Inflammatory macrophage (primary cell): Measurements from ENCODE around the gene EYS.
"Not testable (repeated sequence)": the region's sequence is repeated elsewhere in the genome, so short reads cannot be mapped to it uniquely, and the experiment has no call there.

ENCODE experiments used
- DNase-seq, 2 donors: peaks; one replicate each; pipeline ENCODE4 v3.0.0-alpha.2; 2020 to 2022

EYS gene

DNA sequence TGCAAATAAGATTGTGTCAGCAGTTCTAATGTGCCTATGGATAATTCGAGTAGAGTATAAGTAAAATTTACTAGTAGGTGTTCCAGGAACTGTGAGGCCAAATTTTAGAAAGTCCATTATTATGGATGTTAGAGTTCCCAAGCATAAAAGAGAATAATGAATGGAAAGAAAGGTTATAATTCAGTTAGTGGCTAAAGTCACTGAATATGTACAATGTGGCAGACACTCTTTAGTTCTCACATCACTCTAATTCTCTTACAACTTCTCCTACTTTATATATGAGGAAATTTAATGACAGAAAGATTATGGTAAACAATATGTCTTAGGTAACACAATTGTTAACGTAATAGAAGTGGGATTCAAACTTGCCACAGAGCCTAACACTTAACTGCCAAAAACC lies 75.3 kb downstream of the EYS start:
- no peak for DNase-seq

- not testable (repeated sequence) for DNase-seq
These were observed 79.5 kb downstream of the EYS start for GRCh38 chr6:65627434-65627999.

DNA sequence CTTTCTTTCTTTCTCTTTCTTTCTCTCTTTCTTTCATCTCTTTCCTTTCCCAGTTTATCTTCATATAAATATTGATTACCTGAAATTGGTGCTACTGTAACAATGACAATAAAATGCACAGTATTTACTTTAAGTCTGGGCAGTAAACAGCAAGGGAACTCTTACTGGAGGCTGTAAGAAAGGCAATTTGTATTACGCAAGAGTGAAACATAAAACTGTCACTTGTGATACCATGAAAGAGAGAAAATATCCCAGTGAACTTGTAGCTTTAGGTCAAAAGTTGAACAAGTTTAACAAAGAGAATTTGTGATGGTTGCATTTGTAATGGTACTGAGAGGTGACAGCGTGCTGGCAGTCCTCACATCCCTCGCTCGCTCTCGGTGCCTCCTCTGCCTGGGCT lies 80.0 kb downstream of the EYS start:
- DNase-seq: no peak

DNA sequence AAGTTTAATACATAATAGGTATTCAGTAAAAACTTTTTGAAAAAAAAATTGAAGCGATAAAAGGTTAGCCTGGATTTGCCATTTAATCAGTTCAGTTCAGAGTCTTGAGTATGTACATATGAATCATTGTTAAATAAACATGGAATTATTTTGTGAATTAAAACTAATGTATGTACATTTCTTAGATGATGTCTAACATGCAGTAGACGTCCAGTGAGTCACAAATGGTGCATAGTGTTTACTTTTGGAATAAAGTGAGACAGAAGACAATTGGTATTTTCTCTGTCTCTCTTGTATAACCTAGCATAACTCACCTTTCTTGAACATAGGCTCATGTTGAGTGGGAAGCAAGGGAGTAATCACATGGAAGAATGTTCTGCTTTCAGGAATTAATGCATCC lies 83.5 kb downstream of the EYS start:
- DNase-seq: no peak

DNA sequence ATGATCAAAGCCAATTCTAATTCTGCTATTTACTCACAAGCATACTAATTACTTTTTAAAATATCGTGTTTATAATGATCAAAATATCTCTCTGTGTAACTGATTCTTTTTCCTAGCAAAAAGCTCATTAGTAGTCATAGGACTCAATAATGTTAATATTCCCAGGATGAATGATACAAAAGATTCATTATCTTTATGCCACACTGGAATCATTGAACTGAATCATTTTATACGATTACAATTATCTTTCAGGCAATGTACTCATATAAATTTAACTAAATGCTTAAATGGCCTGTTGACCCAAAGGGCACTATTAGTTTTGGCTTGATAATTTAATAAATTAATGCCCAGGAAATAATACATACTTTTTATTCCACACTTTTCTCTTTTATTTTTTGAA lies 96.3 kb downstream of the EYS start:
- DNase-seq: no peak

GRCh38 chr6:65595540-65595939 lies 111.5 kb downstream of the EYS start:
- DNase-seq: no peak

- DNase-seq: no peak
These were observed 136.7 kb downstream of the EYS start for GRCh38 chr6:65570340-65570739.

GRCh38 chr6:65569505-65569904 lies 137.5 kb downstream of the EYS start:
- no peak for DNase-seq

- DNase-seq: not testable (repeated sequence)
These were observed 138.0 kb downstream of the EYS start for GRCh38 chr6:65569056-65569455.

- DNase-seq: no peak
These were observed 140.9 kb downstream of the EYS start for GRCh38 chr6:65566117-65566516.

GRCh38 chr6:65558071-65558470 lies 149.0 kb downstream of the EYS start:
- no peak for DNase-seq

- DNase-seq: no peak
These were observed 149.8 kb downstream of the EYS start for GRCh38 chr6:65557224-65557623.

DNA sequence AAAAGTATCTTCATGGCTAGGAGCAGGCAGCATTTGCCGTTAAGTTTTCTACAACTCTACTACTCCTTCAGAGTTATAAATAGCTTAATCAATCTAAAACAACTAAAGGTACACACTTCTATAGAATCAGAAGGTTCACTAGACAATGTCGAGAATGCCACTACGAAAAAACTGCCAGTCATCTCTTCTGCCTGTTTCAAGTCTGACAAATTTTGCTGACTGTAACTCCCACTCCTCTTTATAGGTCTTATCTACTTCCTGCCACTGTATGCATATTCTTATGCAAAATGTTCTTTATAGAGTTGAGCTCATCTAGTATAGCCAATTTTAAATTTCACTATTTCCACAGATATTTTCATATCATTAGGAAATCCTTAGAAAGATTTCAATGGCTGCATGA lies 160.1 kb downstream of the EYS start:
- DNase-seq: no peak

DNA sequence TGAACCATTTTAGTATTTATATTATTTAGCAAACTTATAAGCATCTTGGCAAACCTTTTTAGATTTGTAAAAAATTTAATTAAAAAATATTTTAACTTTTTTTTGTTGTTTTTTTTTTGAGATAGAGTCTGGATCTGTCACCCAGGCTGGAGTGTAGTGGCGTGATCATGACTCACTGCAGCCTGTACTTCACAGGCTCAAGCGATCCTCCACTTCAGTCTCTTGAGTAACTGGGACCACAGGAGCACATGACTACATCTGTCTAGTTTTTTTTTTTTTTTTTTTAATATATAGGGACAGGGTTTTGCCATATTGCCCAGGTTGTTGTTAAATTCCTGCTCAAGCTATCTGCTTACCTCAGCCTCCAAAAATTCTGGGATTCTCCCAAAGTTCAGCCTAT lies 161.1 kb downstream of the EYS start:
- no peak for DNase-seq

DNA sequence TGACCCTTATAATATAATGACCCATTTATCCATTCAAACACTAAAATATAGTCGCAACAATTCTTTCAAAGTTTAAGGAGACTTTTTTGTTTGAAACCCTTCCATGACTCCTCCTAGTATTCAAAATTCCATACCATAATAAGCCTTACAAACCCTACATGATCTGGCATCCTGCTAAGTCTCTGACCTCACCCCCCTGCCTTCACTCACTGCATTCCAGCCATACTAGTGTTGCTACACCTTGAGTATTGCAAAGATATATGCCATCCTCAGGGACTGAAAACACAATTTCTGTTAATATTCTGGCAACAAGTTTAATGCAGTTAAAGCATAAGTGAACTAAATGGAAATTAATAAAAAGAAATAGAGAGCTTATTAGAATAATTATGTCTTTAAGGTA lies 168.4 kb downstream of the EYS start:
- no peak for DNase-seq

DNA sequence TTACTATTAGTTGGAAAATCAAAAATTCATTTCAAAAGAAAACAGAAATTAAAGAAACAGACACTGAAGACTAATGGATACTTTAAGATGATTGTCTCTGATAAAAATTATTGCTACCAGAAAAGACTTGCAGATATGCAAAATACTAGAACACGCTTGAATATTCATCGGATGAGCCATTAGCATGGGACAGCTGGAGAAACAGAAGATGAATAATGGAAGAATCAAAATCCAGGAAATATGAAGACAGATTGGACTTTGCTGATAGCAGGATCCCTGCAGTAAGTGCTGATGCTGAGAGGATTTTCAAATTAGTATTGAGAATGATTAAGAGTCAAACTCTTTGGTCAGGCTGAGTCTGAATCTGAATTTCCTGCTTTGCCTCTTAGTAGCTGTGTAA lies 169.4 kb downstream of the EYS start:
- DNase-seq: no peak

DNA sequence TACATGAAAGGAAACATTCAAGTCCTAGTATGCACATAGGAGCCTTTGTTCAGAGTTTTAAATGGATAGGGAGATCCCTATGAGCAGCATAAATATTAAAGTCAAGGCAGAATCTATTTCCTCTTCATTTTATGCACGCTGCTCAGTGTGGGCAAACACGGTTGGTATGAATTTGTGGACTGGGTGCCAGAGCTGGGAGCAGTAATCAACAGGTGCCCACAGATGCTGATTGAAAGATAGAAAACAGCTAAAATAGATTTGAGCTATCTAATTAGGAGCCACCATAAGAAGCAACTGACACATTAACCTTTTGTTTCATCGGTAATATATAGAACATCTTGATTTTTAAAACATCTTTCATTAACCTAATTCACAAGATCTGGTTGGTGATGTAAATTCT lies 175.5 kb downstream of the EYS start:
- DNase-seq: no peak

- DNase-seq: no peak
These were observed 182.8 kb downstream of the EYS start for GRCh38 chr6:65524232-65524631.

DNA sequence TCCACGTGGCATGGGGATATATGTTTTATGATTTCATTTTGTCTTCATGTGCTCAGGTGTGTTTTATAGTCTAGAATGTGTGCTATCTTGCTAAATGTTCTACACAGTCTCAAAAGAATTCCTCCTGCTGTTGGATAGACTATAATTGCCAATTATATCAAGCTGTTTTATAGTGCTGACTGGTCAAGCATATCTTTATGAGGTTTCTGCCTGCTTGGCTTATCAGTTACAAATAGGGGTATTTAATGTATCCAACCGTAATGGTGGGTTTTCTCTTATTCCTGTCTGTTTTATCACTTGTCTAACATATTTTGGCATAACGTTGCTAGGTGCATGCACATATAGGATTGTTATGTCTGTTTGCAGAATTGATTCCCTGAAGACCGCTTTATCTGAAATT lies 201.3 kb downstream of the EYS start:
- DNase-seq: no peak

- no peak for DNase-seq
These were observed 206.0 kb downstream of the EYS start for GRCh38 chr6:65501045-65501444.

GRCh38 chr6:65483652-65484051 lies 223.4 kb downstream of the EYS start:
- DNase-seq: not testable (repeated sequence)

DNA sequence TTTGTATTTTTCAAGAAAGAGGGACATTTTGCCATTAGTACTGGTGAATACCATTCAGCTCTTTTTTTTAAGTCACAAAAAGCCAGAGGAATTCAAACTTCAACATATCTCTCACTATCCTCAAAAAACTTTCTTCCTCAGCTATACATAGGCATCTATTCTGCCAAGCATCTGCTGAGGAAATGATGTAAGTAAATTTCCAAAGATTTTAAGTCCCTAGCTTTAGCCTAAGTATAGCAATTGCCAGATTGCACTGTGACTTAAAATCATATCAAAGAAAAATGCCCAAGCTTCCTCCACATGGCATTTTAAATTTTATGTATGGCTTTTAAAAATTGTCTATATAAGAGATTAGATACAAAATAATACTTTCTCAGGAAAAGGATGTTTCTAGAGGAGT lies 237.4 kb downstream of the EYS start:
- DNase-seq: no peak

GRCh38 chr6:65468307-65468706 lies 238.7 kb downstream of the EYS start:
- DNase-seq: no peak

DNA sequence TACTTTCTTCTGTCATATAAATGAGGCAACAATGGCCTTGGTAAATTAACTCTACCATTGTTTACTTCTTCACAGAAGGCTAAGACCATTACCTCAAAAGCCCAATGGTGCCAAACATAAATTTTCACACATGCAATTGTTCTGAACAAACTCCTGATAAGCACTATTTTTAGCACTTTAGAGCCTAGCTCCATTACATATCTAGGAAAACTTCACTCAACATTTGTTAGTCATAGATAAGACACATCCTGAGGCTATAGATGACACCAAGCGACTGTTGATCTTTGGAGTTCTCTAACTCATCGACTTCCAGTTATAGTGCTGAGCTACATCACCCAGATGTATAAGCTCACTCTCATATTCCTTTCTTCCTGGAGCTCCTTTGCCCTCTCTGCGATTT lies 245.9 kb downstream of the EYS start:
- no peak for DNase-seq

- no peak for DNase-seq
These were observed 254.7 kb downstream of the EYS start for GRCh38 chr6:65452333-65452732.

GRCh38 chr6:65450451-65450850 lies 256.6 kb downstream of the EYS start:
- DNase-seq: no peak
